HG03025 (cell line): ENCODE results near the gene UPK3BL1.
"Not testable (repeated sequence)": the region's sequence is repeated elsewhere in the genome, so short reads cannot be mapped to it uniquely, and the experiment has no call there.

Experiments used
- ATAC-seq: cut with Tn5 transposase; IDR thresholded peaks from one replicate; pipeline ENCODE4 v1.9.1; 2021; ENCODE audit warnings: mild to moderate bottlenecking, moderate library complexity; ENCODE audit not compliant: unreplicated experiment, low FRiP score

The UPK3BL1 gene

DNA sequence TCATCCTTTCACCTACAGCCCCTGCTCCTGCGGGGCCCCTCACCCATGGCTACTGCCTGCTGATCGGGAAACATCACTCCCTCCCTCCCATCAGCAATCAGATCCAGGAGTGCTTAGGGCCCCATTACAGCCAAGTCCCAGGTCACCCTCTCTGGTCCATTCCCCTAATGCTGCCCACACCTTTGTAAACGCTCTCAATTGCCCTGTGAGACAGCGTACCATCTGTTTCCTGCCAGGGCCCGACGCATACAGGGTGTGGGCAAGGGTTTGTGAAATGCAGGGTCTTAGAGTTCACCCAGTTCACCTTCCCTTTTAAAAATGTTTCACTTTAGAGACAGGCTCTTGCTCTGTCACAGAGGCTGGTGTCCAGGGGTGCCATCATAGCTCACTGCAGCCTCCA lies 8.3 kb downstream of the UPK3BL1 start:
- ATAC-seq: not testable (repeated sequence)

GRCh38 chr7:102630622-102631021 lies 12.0 kb downstream of the UPK3BL1 start:
- ATAC-seq: not testable (repeated sequence)

DNA sequence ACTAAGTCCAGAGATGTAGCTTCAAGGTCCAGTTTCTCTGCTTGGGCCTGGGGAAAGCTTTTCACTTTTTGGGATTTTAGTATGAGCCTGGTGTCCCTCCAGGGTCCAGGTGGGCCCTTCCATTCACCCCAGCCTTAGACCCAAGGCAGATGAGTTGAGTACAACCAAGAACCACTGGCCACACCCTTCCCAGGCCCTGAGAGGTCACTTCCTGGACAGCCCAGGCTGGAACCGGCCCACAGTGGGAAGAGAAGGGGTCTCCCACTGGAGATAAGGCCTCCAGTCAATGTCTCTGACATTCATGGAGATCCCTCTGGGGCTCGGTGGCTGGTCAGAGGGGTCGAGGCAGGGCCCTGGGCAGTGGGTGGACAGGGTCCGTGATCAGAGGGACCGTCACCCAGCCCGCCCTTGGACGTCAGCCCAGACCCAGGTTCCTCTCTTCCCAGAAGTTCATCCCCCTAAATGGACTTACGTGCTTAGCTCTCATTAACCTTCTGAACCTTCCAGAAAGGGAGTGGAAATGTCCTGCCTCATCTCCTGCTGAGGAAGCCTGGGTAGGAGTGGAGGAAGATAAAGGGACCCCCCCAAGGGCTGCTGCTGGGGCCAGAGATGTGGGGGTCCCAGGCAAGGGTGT lies 15.2 kb downstream of the UPK3BL1 start:
- ATAC-seq: not testable (repeated sequence)

- ATAC-seq: not testable (repeated sequence)
Measured at GRCh38 chr7:102618122-102618521, 24.5 kb downstream of the UPK3BL1 start.

- ATAC-seq: peak; percentile 60
Measured at GRCh38 chr7:102616507-102617125, 26.0 kb downstream of the UPK3BL1 start, which contains the start of gene RASA4. RASA4 (minus strand) TSS chr7:102616756; CDS start chr7:102616689, 67 bp downstream.

DNA sequence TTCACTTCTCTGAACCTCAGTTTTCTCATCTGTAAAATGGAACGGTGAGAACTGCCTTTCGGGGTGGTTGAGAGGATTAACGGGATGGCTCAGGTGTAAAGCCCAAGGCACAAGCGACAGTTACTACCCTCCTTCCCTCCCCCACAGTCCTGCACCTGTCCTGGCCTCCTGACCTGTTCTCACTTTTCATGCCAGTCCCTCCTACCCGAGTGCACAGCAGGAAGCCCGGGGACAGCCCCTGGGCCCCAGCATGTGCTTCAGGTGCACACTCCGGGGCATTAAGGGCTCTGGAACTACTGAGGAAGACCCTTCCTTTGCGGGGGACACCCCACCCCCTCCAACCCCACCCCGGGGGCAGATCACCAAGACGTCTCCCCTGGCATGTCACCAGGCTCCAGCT lies 26.7 kb downstream of the UPK3BL1 start:
- not testable (repeated sequence) for ATAC-seq

- ATAC-seq: not testable (repeated sequence)
Measured at GRCh38 chr7:102614873-102615272, 27.7 kb downstream of the UPK3BL1 start.

GRCh38 chr7:102614346-102614697 lies 28.3 kb downstream of the UPK3BL1 start:
- peak; percentile 16 for ATAC-seq

DNA sequence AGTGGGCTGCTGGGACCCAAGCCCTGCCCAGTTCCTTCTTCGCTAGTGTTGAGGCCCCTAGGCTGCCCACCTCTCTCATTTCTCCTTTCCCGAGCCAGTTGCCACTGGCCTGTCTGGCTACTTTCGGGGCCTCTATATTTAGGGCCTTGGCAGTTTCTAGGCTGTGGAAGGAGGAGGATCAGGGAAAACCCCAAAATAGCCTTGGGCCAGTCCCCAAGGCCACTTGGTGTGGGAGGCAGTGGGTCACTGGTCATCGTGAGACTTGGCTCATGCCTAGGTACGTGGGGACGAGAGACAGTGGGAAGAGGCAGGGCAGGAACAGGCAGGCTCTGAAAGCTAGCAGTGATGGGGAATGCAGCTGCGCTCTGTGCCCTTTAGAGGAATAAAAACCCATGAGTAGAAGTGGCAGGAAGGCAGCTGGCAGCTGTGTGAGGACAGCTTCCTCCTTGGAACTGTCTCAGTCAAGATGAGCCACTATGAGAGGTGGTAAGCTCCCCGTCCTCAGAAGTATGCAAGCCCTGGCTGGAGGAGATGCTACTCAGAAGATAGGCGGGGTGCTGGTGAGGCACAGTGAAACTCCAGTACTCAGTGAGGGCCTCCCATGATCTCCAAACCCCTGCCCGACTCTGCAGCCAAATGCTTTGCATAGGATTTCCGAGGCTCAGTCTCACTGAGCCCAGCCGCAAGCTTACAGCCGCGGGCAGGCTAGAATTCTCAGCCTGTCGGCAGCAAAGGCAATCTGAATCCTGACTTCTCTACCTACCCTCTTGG lies 28.8 kb downstream of the UPK3BL1 start:
- peak; percentile 62 for ATAC-seq

GRCh38 chr7:102611675-102612325 lies 30.8 kb downstream of the UPK3BL1 start:
- ATAC-seq: not testable (repeated sequence)

- ATAC-seq: peak; percentile 26
Measured at GRCh38 chr7:102611013-102611674, 31.4 kb downstream of the UPK3BL1 start.

DNA sequence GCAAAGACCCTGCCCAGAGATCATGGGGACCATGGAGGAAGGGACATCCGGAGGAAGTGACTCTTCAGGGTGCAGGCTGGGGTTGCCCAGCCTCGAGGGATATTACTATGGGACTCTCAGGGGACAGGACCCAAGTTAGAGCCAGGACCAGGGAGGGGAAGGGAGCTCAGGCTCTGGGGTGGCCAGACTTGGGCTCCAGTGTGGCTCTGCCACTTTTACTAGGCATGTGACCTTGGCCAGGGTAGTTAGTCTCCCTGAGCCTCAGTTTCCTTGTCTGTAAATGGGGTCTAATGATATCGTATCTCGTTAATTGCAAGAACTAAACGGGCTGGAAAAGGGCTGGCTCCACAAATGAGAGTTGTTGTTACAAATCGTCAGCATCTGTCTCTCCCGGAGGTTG lies 32.1 kb downstream of the UPK3BL1 start:
- not testable (repeated sequence) for ATAC-seq

GRCh38 chr7:102609734-102610133 lies 32.9 kb downstream of the UPK3BL1 start:
- not testable (repeated sequence) for ATAC-seq

DNA sequence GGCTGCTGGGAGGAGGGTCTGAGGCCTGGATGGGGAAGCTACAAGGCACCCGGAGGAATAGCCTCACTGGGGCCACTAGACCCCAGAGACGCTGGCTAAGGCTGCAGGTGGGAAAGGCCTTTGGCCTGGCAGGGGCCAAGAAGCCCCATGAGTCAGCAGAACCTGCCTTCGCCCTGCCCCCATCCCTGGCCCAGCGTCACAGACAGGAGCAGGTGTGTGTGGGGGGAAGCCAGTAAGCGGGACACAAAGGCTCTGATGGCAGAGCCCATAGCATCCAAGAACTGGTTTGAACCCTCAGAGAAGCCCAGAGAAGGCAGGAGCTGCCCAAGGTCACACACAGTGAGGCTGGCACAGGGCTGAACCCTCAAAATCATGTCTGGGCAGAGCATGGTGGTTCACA lies 35.7 kb downstream of the UPK3BL1 start:
- ATAC-seq: not testable (repeated sequence)

GRCh38 chr7:102604431-102605145 lies 38.0 kb downstream of the UPK3BL1 start:
- not testable (repeated sequence) for ATAC-seq

DNA sequence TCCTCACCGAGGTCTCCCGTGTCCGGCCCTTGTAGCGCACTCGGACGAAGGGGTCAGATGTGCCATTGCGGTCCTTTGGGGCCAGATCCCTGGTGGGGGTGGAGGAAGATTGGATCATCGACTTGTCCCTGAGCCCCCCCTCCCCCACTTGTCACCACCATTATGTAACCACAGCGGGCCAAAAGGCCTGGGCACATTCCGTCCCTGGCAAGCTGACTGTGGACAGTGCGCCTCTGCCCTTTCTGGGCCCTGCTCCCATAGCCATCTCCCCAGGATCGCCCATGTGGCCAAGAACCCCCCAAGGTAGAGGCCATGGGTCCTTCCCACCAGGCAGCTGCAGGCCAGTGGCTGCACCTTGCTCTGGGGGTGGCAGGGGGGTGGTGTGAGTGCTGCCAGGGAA lies 40.3 kb downstream of the UPK3BL1 start:
- not testable (repeated sequence) for ATAC-seq

DNA sequence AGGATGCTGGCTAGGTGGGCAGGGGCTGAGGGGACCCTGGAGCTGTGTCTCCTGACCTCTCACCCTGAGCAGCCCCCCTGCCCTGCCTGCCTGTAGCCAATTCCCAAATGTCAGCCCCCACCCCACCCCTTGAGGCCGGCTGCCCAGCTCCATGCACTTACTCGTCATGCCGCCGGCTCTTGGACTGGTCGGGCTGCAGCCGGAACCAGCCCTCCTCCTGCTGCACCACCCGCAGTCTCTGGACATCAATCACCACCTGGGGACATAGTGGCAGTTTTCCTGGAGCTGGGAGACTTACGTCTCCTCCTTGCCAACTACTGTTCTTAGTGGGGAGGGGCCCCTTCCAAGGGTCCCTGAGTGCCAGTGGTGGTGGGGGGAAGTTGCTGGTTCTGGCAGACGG lies 42.9 kb downstream of the UPK3BL1 start:
- not testable (repeated sequence) for ATAC-seq

DNA sequence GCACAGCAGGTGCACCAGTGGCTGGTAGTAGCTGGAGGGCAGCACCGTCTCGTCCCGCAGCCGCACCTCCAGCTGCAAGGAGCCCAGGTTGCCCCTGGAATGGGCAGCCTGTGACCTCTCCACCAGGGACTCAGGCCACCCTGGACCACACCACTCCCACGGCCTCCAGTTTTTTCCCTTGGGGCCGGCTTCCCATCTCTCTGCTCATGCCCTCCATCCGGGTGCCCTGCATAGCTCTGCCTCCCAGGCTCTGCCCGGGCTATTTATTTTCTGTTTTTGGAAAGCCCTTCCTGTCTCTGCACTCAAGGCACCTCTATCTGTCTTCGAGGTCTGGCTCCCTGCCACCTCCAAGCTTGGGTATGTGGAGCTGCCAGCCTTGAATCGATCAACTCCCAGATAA lies 46.6 kb downstream of the UPK3BL1 start:
- ATAC-seq: not testable (repeated sequence)

DNA sequence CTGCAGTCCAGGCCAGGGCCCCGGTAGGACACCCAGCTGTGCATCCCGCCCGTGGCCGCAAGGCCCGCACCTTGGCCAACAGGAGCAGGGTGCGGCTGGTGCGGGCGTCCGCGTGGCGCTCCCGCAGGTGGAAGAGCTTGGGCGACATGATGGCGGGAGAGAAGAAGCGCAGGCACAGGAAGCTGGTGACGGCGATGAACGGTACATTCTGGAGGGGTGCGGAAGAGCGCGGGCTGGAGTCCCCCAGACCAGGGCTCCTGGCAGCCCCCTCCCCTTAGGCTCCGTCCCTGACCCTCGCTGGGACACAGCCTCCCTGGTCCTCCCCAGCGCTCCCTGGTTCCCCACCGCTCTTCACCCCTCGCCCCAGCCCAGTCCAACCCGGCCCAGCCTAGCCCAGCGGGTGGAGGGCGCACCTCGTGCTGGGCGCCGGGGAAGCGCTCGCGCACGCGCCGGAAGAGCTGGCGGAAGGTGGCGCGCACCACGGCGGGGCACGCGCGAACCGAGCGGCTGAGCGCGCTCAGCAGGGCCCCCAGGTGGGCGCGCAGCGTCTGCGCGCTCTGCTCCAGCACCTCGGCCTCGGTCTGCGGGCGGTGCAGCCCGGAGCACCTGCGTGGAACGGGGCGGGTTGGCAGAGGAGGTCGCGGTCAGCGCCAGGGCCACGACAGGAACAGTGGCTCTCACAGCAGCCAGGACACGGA lies 48.8 kb downstream of the UPK3BL1 start:
- peak; percentile 50 for ATAC-seq
